Spinal cord (tissue), 10 donors: ENCODE data around the gene NFE2L2. TPM values are rescaled to one million over a fixed set of nuclear protein-coding genes. Genes with fewer than 3 reads are reported as not detected.

Experiments
- DNase-seq, 6 donors: peaks; one replicate each; pipeline versions ENCODE4 v3.0.0 to v3.0.0-alpha.2; 2013 to 2015; ENCODE audit warnings: low spot score in 6 of 6, low read depth in 4 of 6
- H3K27ac ChIP-seq: one replicate; pipeline ENCODE4 v1.5.1; 2013; ENCODE audit warnings: low read depth, low read length, control low read depth
- H3K27me3 ChIP-seq: one replicate; pipeline ENCODE4 v1.6.1; 2013; ENCODE audit warnings: low read length; ENCODE audit not compliant: control insufficient read depth, insufficient read depth
- H3K36me3 ChIP-seq: one replicate; pipeline ENCODE4 v1.6.1; 2013; ENCODE audit warnings: low read length; ENCODE audit not compliant: control insufficient read depth, insufficient read depth
- H3K4me1 ChIP-seq: one replicate; pipeline ENCODE4 v1.6.1; 2013; ENCODE audit warnings: low read length; ENCODE audit not compliant: control insufficient read depth, insufficient read depth
- H3K4me3 ChIP-seq: one replicate; pipeline ENCODE4 v1.5.1; 2013; ENCODE audit warnings: low read depth, low read length, control low read depth
- H3K9me3 ChIP-seq: one replicate; pipeline ENCODE4 v1.6.1; 2013; ENCODE audit warnings: low read length; ENCODE audit not compliant: control insufficient read depth, insufficient read depth
- WGBS: methylation state at CpG from one replicate; pipeline ENCODE4 v1.1.5; 2013; ENCODE audit warnings: missing lambda C conversion rate; ENCODE audit not compliant: insufficient coverage; 5-methylcytosine and 5-hydroxymethylcytosine counted together
- polyA plus RNA-seq, 2 donors: library from polyadenylated mRNA; unstranded; fragments of 120-200 nt; gene quantifications; one replicate each; pipeline ENCODE4 v1.2.1, GENCODE V29; 2013; ENCODE audit not compliant: insufficient read length in 2 of 2
- total RNA-seq, 2 donors: library from RNA; depleted of rRNA in 1 of 2; stranded (reverse); fragments of 120-200 nt in 1 of 2; fragments of >200 nt in 1 of 2; gene quantifications; one replicate each; pipeline versions ENCODE4 v1.2.3 to v1.2.4, GENCODE V29; 2013 to 2014
- donor health status: healthy.

Gene NFE2L2
- total and polyA plus RNA-seq, 4 donors, result 62.8 to 87.9 (median 64.8) TPM

- peak overlapping the region; percentile 54 for H3K27ac ChIP-seq
- H3K27me3 ChIP-seq, result no peaks in the 10 kb centered on the region
- no peaks in the 10 kb centered on the region for H3K9me3 ChIP-seq
- H3K36me3 ChIP-seq, result no peaks in the 10 kb centered on the region
- H3K4me1 ChIP-seq, result peaks cover 6% of the 10 kb centered on the region
- no peak overlapping the region for H3K4me3 ChIP-seq
- DNase-seq, result peak in 2 of 6 donors; percentile 22 to 33
- no CpG with 5 or more reads among the region's 3 CpGs for WGBS
Measured at GRCh38 chr2:177296040-177296439, 31.5 kb upstream of the NFE2L2 start.

GRCh38 chr2:177295484-177295883 is 31.0 kb upstream of the NFE2L2 start:
- H3K9me3 ChIP-seq, result no peaks in the 10 kb centered on the region
- H3K36me3 ChIP-seq, result no peaks in the 10 kb centered on the region
- H3K27me3 ChIP-seq, result no peaks in the 10 kb centered on the region
- peak in 2 of 6 donors; percentile 46 to 65 for DNase-seq
- peak overlapping the region; percentile 54 for H3K27ac ChIP-seq
- no peak overlapping the region for H3K4me3 ChIP-seq
- peaks cover 6% of the 10 kb centered on the region for H3K4me1 ChIP-seq
- no CpG with 5 or more reads among the region's 3 CpGs for WGBS

- DNase-seq, result no peak
- WGBS, result 100% methylated on average over 3 of the region's 4 CpGs
- H3K9me3 ChIP-seq, result no peaks in the 10 kb centered on the region
- no peak overlapping the region for H3K27ac ChIP-seq
- H3K4me1 ChIP-seq, result peaks cover 6% of the 10 kb centered on the region
- no peaks in the 10 kb centered on the region for H3K27me3 ChIP-seq
- no peaks in the 10 kb centered on the region for H3K36me3 ChIP-seq
- H3K4me3 ChIP-seq, result no peak overlapping the region
Measured at GRCh38 chr2:177291701-177292100, 27.2 kb upstream of the NFE2L2 start.

- H3K4me1 ChIP-seq, result peaks cover 2% of the 10 kb centered on the region
- H3K4me3 ChIP-seq, result no peak overlapping the region
- no peaks in the 10 kb centered on the region for H3K36me3 ChIP-seq
- no peak for DNase-seq
- H3K9me3 ChIP-seq, result no peaks in the 10 kb centered on the region
- no CpG with 5 or more reads among the region's 9 CpGs for WGBS
- H3K27ac ChIP-seq, result no peak overlapping the region
- H3K27me3 ChIP-seq, result no peaks in the 10 kb centered on the region
Measured at GRCh38 chr2:177289824-177290628, 25.5 kb upstream of the NFE2L2 start.

- Histone ChIP-seq H3K4me1 (no peaks in the 10 kb centered on the region), H3K36me3 (no peaks in the 10 kb centered on the region), H3K27ac (no peak overlapping the region), H3K9me3 (no peaks in the 10 kb centered on the region), H3K27me3 (no peaks in the 10 kb centered on the region), H3K4me3 (no peak overlapping the region)
- WGBS, result 69% methylated on average over 1 of the region's 1 CpG
- DNase-seq, result no peak
Measured at GRCh38 chr2:177287814-177288213, 23.3 kb upstream of the NFE2L2 start.

- H3K4me1 ChIP-seq, result no peaks in the 10 kb centered on the region
- WGBS, result 80% methylated on average over 1 of the region's 2 CpGs
- H3K27me3 ChIP-seq, result no peaks in the 10 kb centered on the region
- no peak overlapping the region for H3K27ac ChIP-seq
- H3K9me3 ChIP-seq, result no peaks in the 10 kb centered on the region
- DNase-seq, result no peak
- no peak overlapping the region for H3K4me3 ChIP-seq
- no peaks in the 10 kb centered on the region for H3K36me3 ChIP-seq
Measured at GRCh38 chr2:177285892-177286715, 21.6 kb upstream of the NFE2L2 start.

GRCh38 chr2:177284531-177284930 is 20.0 kb upstream of the NFE2L2 start:
- H3K4me1 ChIP-seq, result no peaks in the 10 kb centered on the region
- DNase-seq, result no peak
- no peak overlapping the region for H3K4me3 ChIP-seq
- no peaks in the 10 kb centered on the region for H3K27me3 ChIP-seq
- WGBS, result no CpG with 5 or more reads among the region's 3 CpGs
- no peaks in the 10 kb centered on the region for H3K9me3 ChIP-seq
- H3K36me3 ChIP-seq, result no peaks in the 10 kb centered on the region
- no peak overlapping the region for H3K27ac ChIP-seq

- Histone ChIP-seq H3K4me3 (no peak overlapping the region), H3K27me3 (no peaks in the 10 kb centered on the region), H3K4me1 (no peaks in the 10 kb centered on the region), H3K9me3 (no peaks in the 10 kb centered on the region), H3K36me3 (no peaks in the 10 kb centered on the region), H3K27ac (no peak overlapping the region)
- 88% methylated on average over 2 of the region's 4 CpGs for WGBS
- no peak for DNase-seq
Measured at GRCh38 chr2:177283906-177284305, 19.4 kb upstream of the NFE2L2 start.

GRCh38 chr2:177282787-177283572 is 18.5 kb upstream of the NFE2L2 start:
- Histone ChIP-seq H3K36me3 (no peaks in the 10 kb centered on the region), H3K27ac (no peak overlapping the region), H3K4me3 (no peak overlapping the region), H3K4me1 (no peaks in the 10 kb centered on the region), H3K9me3 (no peaks in the 10 kb centered on the region), H3K27me3 (no peaks in the 10 kb centered on the region)
- no peak for DNase-seq
- WGBS, result 83% methylated on average over 4 of the region's 5 CpGs
